Aorta (tissue), 5 donors: ENCODE measurements around the gene HOXD10. TPM values are rescaled to one million over a fixed set of nuclear protein-coding genes. Genes with fewer than 3 reads are reported as not detected.

ENCODE experiments used
- ATAC-seq: fragments of 200-7000 bp; cut with Tn5 transposase; one replicate; pipeline ENCODE4 v1.9.1; 2022; ENCODE audit warnings: moderate library complexity; ENCODE audit not compliant: low FRiP score
- DNase-seq, 2 donors: peaks; one replicate each; pipeline ENCODE4 v3.0.0-alpha.2; 2020
- H3K27ac ChIP-seq, 2 donors: one replicate each; pipeline ENCODE4 v1.5.1; 2013; ENCODE audit warnings: low read length in 2 of 2, mild to moderate bottlenecking in 2 of 2, moderate library complexity in 2 of 2, control low read depth in 1 of 2, inconsistent platforms in 1 of 2, low read depth in 1 of 2
- H3K27me3 ChIP-seq, 2 donors: one replicate each; pipeline ENCODE4 v1.6.1; 2013; ENCODE audit warnings: control low read depth in 1 of 2, low read length in 1 of 2, mild to moderate bottlenecking in 1 of 2, moderate library complexity in 1 of 2; ENCODE audit not compliant: insufficient read depth in 2 of 2, control insufficient read depth in 1 of 2
- H3K36me3 ChIP-seq, 2 donors: one replicate each; pipeline ENCODE4 v1.6.1; 2013; ENCODE audit warnings: control low read depth in 1 of 2, low read length in 1 of 2, mild to moderate bottlenecking in 1 of 2; ENCODE audit not compliant: insufficient read depth in 2 of 2, control insufficient read depth in 1 of 2
- H3K4me1 ChIP-seq, 2 donors: one replicate each; pipeline ENCODE4 v1.6.1; 2013; ENCODE audit warnings: low read length in 2 of 2, control low read depth in 1 of 2, mild to moderate bottlenecking in 1 of 2, moderate library complexity in 1 of 2; ENCODE audit not compliant: insufficient read depth in 2 of 2, control insufficient read depth in 1 of 2
- H3K4me3 ChIP-seq, 2 donors: one replicate each; pipeline ENCODE4 v1.5.1; 2013; ENCODE audit warnings: low read length in 2 of 2, control low read depth in 1 of 2, mild to moderate bottlenecking in 1 of 2
- H3K9me3 ChIP-seq: one replicate; pipeline ENCODE4 v1.6.1; 2013; ENCODE audit warnings: mild to moderate bottlenecking, low read length; ENCODE audit not compliant: control insufficient read depth
- WGBS, 2 donors: extraction: QIAGEN DNeasy Blood & Tissue Kit; methylation state at CpG; one replicate each; pipeline ENCODE4 v1.1.7; 2013; 5-methylcytosine and 5-hydroxymethylcytosine counted together
- intact Hi-C, 2 donors: fragments of 100-400 bp; cut with DNase I; formaldehyde crosslinking; loops; one replicate each; pipeline versions ENCODE4 v1.14.2 to v1.15.0; 2022
- polyA plus RNA-seq, 2 donors: library from polyadenylated mRNA; stranded (reverse); fragments of 200-250 nt; gene quantifications; one replicate each; pipeline ENCODE4 v1.2.3, GENCODE V29; 2013
- total RNA-seq, 2 donors: library from RNA; stranded (reverse); fragmentation: NEBNext Ultra II Directional; extraction: Animal tissue kit (Norgen Biotek cat#: 25700); gene quantifications; one replicate each; pipeline ENCODE4 v1.2.1, GENCODE V29; 2021
- donor health status: healthy with polysubstance abuse.
- donor health status: Bipolar disorder and iron deficiency.
- donor health status: DM: no; HTN: no; CAD: no.
- donor health status: DM: no; HTN: no; CAD: no.
- donor health status: DM: yes; HTN: yes; CAD: no.

The HOXD10 gene
- total and polyA plus RNA-seq, 4 donors: 1.4 TPM; not detected in 3

GRCh38 chr2:176107731-176108181 lies 8.8 kb upstream of the HOXD10 start:
- H3K27me3 ChIP-seq: peaks cover 0 to 7% of the 10 kb centered on the region in 2 donors
- no peak for DNase-seq
- no peak for ATAC-seq
- intact Hi-C loops: no loop called here
- H3K4me1 ChIP-seq: no peaks in the 10 kb centered on the region
- no peaks in the 10 kb centered on the region for H3K36me3 ChIP-seq
- WGBS, 2 donors: 2 to 3% methylated on average over 56 to 59 of the region's 59 CpGs
- H3K4me3 ChIP-seq: no peak overlapping the region
- no peak overlapping the region for H3K27ac ChIP-seq
- no peaks in the 10 kb centered on the region for H3K9me3 ChIP-seq

GRCh38 chr2:176109192-176109901 lies 7.2 kb upstream of the HOXD10 start:
- Histone ChIP-seq H3K27ac (no peak overlapping the region), H3K4me1 (no peaks in the 10 kb centered on the region), H3K4me3 (no peak overlapping the region), H3K9me3 (no peaks in the 10 kb centered on the region), H3K36me3 (no peaks in the 10 kb centered on the region), H3K27me3 (peaks cover 0 to 6% of the 10 kb centered on the region in 2 donors)
- 16 to 19% methylated on average over 26 of the region's 26 CpGs for WGBS, 2 donors
- no peak for ATAC-seq
- intact Hi-C loops: no loop called here
- DNase-seq: no peak

- 28 to 30% methylated on average over 4 of the region's 4 CpGs for WGBS, 2 donors
- ATAC-seq (no peak), DNase-seq (no peak)
- intact Hi-C loops: no loop called here
- Histone ChIP-seq H3K27me3 (peaks cover 0 to 2% of the 10 kb centered on the region in 2 donors), H3K4me1 (no peaks in the 10 kb centered on the region), H3K27ac (no peak overlapping the region), H3K4me3 (no peak overlapping the region), H3K9me3 (no peaks in the 10 kb centered on the region), H3K36me3 (no peaks in the 10 kb centered on the region)
Observed at GRCh38 chr2:176109946-176110345, 6.6 kb upstream of the HOXD10 start.

- ATAC-seq (no peak), DNase-seq (no peak)
- 22 to 23% methylated on average over 7 of the region's 7 CpGs for WGBS, 2 donors
- H3K4me1 ChIP-seq: no peaks in the 10 kb centered on the region
- H3K4me3 ChIP-seq: no peak overlapping the region
- peaks cover 0 to 2% of the 10 kb centered on the region in 2 donors for H3K27me3 ChIP-seq
- intact Hi-C loops: no loop called here
- H3K27ac ChIP-seq: no peak overlapping the region
- no peaks in the 10 kb centered on the region for H3K36me3 ChIP-seq
- H3K9me3 ChIP-seq: no peaks in the 10 kb centered on the region
Observed at GRCh38 chr2:176110415-176111308, 5.9 kb upstream of the HOXD10 start.

GRCh38 chr2:176111309-176111663 lies 5.3 kb upstream of the HOXD10 start:
- ATAC-seq (no peak), DNase-seq (no peak)
- intact Hi-C loops: no loop called here
- 7 to 10% methylated on average over 16 of the region's 16 CpGs for WGBS, 2 donors
- Histone ChIP-seq H3K4me1 (no peaks in the 10 kb centered on the region), H3K36me3 (no peaks in the 10 kb centered on the region), H3K27ac (no peak overlapping the region), H3K9me3 (no peaks in the 10 kb centered on the region), H3K27me3 (peaks cover 0 to 2% of the 10 kb centered on the region in 2 donors), H3K4me3 (no peak overlapping the region)

- Histone ChIP-seq H3K36me3 (no peaks in the 10 kb centered on the region), H3K27ac (no peak overlapping the region), H3K4me1 (no peaks in the 10 kb centered on the region), H3K4me3 (no peak overlapping the region), H3K9me3 (no peaks in the 10 kb centered on the region), H3K27me3 (peaks cover 0 to 2% of the 10 kb centered on the region in 2 donors)
- ATAC-seq (no peak), DNase-seq (no peak)
- WGBS, 2 donors: 10 to 13% methylated on average over 29 of the region's 29 CpGs
- intact Hi-C loops: no loop called here
Observed at GRCh38 chr2:176111846-176112374, 4.7 kb upstream of the HOXD10 start.

- H3K9me3 ChIP-seq: no peaks in the 10 kb centered on the region
- ATAC-seq: no peak
- no peak overlapping the region for H3K27ac ChIP-seq
- 11 to 13% methylated on average over 40 of the region's 40 CpGs for WGBS, 2 donors
- no peak for DNase-seq
- H3K4me3 ChIP-seq: no peak overlapping the region
- H3K4me1 ChIP-seq: no peaks in the 10 kb centered on the region
- H3K36me3 ChIP-seq: no peaks in the 10 kb centered on the region
- intact Hi-C loops: no loop called here
- H3K27me3 ChIP-seq: no peaks in the 10 kb centered on the region
Observed at GRCh38 chr2:176112375-176113302, 3.9 kb upstream of the HOXD10 start.
